ENCODE measurements around the gene CELSR1. TPM values are rescaled to one million over a fixed set of nuclear protein-coding genes. Genes with fewer than 3 reads are reported as not detected.

CELSR1 gene
- total RNA-seq, 1 donor, result 1.1 TPM

- TF ChIP-seq CTCF (IDR thresholded peaks at IDR 0.05; ENCODE audit: insufficient read depth, low read length), result no peak
- H3K4me3 ChIP-seq (ENCODE audit: low read depth, low read length), result no peak overlapping the region
- no peak for DNase-seq (ENCODE audit: low read depth)
Observed at GRCh38 chr22:46531581-46532175, 5.7 kb downstream of the CELSR1 start.

GRCh38 chr22:46528121-46528610 lies 9.3 kb downstream of the CELSR1 start:
- TF ChIP-seq CTCF (IDR thresholded peaks at IDR 0.05; ENCODE audit: insufficient read depth, low read length), result no peak
- peak; percentile 22 for DNase-seq (ENCODE audit: low read depth)
- H3K4me3 ChIP-seq (ENCODE audit: low read depth, low read length), result no peak overlapping the region

- no peak for TF ChIP-seq CTCF (IDR thresholded peaks at IDR 0.05; ENCODE audit: insufficient read depth, low read length)
- H3K4me3 ChIP-seq (ENCODE audit: low read depth, low read length), result no peak overlapping the region
Observed at GRCh38 chr22:46526244-46526839, 11.1 kb downstream of the CELSR1 start.

GRCh38 chr22:46525389-46526243 lies 11.8 kb downstream of the CELSR1 start:
- H3K4me3 ChIP-seq (ENCODE audit: low read depth, low read length), result no peak overlapping the region
- DNase-seq (ENCODE audit: low read depth), result no peak
- TF ChIP-seq CTCF (IDR thresholded peaks at IDR 0.05; ENCODE audit: insufficient read depth, low read length), result no peak

More at GRCh38 chr22:46526244-46526839, 11.1 kb downstream of the CELSR1 start:
- no peak for DNase-seq (ENCODE audit: low read depth)

- DNase-seq (ENCODE audit: low read depth), result no peak
- TF ChIP-seq CTCF (IDR thresholded peaks at IDR 0.05; ENCODE audit: insufficient read depth, low read length), result no peak
Observed at GRCh38 chr22:46524203-46524740, 13.1 kb downstream of the CELSR1 start.

GRCh38 chr22:46522797-46523196 lies 14.6 kb downstream of the CELSR1 start:
- no peak overlapping the region for H3K4me3 ChIP-seq (ENCODE audit: low read depth, low read length)
- no peak for DNase-seq (ENCODE audit: low read depth)
- TF ChIP-seq CTCF (IDR thresholded peaks at IDR 0.05; ENCODE audit: insufficient read depth, low read length), result no peak

More at GRCh38 chr22:46524203-46524740, 13.1 kb downstream of the CELSR1 start:
- no peak overlapping the region for H3K4me3 ChIP-seq (ENCODE audit: low read depth, low read length)
